Thyroid gland (tissue), 4 donors: Measurements from ENCODE around the gene ARHGAP15. TPM values are rescaled to one million over a fixed set of nuclear protein-coding genes. Genes with fewer than 3 reads are reported as not detected.

Source experiments
- DNase-seq, 2 donors: peaks; one replicate each; pipeline ENCODE4 v3.0.0-alpha.2; 2019
- H3K27ac ChIP-seq, 3 donors: fragments of 200-600 bp; sonication (generic); 1 replicate in 2 of 3; 2 replicates in 1 of 3; pipeline ENCODE4 v1.5.1; 2016 to 2019; ENCODE audit warnings: mild to moderate bottlenecking in 1 of 3, moderate library complexity in 1 of 3
- H3K27me3 ChIP-seq: fragments of 200-600 bp; sonication (generic); one replicate; pipeline ENCODE4 v1.5.1; 2019
- H3K36me3 ChIP-seq, 2 donors: fragments of 200-600 bp; sonication (generic); one replicate each; pipeline ENCODE4 v1.5.1; 2016 to 2019
- H3K4me1 ChIP-seq, 2 donors: fragments of 200-600 bp; sonication (generic); one replicate each; pipeline ENCODE4 v1.5.1; 2017 to 2019
- H3K4me3 ChIP-seq, 3 donors: fragments of 200-600 bp; sonication (generic); replicated peaks in 1 of 3; 1 replicate in 2 of 3; 2 replicates in 1 of 3; pipeline ENCODE4 v1.5.1; 2016; ENCODE audit warnings: mild to moderate bottlenecking in 1 of 3
- H3K9me3 ChIP-seq: fragments of 200-600 bp; sonication (generic); one replicate; pipeline ENCODE4 v1.5.1; 2017
- POLR2A ChIP-seq, 2 donors: fragments of 450-650 bp; IDR thresholded peaks; one replicate each; pipeline ENCODE4 v1.6.1; 2017; ENCODE audit warnings: antibody characterized with exemption in 2 of 2, mild to moderate bottlenecking in 2 of 2, moderate library complexity in 1 of 2
- WGBS, 2 donors: methylation state at CpG; one replicate each; pipeline ENCODE4 v1.1.5; 2017; 5-methylcytosine and 5-hydroxymethylcytosine counted together
- intact Hi-C: fragments of 100-400 bp; cut with DNase I; formaldehyde crosslinking; loops from one replicate; pipeline ENCODE4 v1.15.1; 2023
- total RNA-seq, 4 donors: library from RNA; depleted of rRNA; stranded (reverse); fragments of >200 nt; gene quantifications; one replicate each; pipeline ENCODE4 v1.2.3, GENCODE V29; 2016
- TF ChIP-seq, protein P1 (sequence below), 6 experiments: fragments of 200-600 bp in 3 of 6; fragments of 450-650 bp in 3 of 6; sonication (generic) in 3 of 6; IDR thresholded peaks; one replicate each; pipeline ENCODE4 v1.5.1; 2016 to 2019; ENCODE audit warnings: antibody characterized with exemption in 6 of 6, mild to moderate bottlenecking in 2 of 6, inconsistent platforms in 1 of 6, moderate library complexity in 1 of 6

Gene ARHGAP15
- total RNA-seq, 4 donors from 2014 or later, result 9.8 to 24.4 (median 11.9) TPM

DNA sequence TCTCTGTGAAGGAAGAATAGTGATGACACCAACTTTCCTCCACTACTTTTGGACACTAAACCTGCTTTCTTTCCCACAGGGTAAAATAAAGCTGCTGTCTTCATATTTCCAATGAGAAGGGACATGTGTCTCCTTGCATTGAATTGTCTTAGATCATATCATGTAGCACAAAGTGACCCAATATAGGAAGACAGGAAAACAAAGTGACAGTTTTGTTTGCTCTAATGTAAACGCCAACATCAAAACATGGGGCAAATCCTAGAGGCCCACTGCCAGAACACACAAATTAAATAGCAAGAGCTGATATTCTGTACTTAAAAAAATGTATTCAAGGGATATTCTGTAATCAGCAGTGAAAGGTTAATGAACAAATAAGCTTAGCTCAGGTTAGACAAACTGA lies 36.1 kb downstream of the ARHGAP15 start:
- Histone ChIP-seq H3K36me3 (no peaks in the 10 kb centered on the region), H3K4me3 (no peak overlapping the region), H3K27me3 (no peaks in the 10 kb centered on the region), H3K27ac (no peak overlapping the region), H3K4me1 (no peaks in the 10 kb centered on the region), H3K9me3 (no peaks in the 10 kb centered on the region)
- no peak for DNase-seq
- 84 to 91% methylated on average over 1 of the region's 1 CpG for WGBS, 2 donors
- intact Hi-C loops, result no loop called here
- no peak for TF ChIP-seq POLR2A (IDR thresholded peaks at IDR 0.05)
- TF ChIP-seq, protein P1, sequence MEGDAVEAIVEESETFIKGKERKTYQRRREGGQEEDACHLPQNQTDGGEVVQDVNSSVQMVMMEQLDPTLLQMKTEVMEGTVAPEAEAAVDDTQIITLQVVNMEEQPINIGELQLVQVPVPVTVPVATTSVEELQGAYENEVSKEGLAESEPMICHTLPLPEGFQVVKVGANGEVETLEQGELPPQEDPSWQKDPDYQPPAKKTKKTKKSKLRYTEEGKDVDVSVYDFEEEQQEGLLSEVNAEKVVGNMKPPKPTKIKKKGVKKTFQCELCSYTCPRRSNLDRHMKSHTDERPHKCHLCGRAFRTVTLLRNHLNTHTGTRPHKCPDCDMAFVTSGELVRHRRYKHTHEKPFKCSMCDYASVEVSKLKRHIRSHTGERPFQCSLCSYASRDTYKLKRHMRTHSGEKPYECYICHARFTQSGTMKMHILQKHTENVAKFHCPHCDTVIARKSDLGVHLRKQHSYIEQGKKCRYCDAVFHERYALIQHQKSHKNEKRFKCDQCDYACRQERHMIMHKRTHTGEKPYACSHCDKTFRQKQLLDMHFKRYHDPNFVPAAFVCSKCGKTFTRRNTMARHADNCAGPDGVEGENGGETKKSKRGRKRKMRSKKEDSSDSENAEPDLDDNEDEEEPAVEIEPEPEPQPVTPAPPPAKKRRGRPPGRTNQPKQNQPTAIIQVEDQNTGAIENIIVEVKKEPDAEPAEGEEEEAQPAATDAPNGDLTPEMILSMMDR (IDR thresholded peaks at IDR 0.05), result no peak

DNA sequence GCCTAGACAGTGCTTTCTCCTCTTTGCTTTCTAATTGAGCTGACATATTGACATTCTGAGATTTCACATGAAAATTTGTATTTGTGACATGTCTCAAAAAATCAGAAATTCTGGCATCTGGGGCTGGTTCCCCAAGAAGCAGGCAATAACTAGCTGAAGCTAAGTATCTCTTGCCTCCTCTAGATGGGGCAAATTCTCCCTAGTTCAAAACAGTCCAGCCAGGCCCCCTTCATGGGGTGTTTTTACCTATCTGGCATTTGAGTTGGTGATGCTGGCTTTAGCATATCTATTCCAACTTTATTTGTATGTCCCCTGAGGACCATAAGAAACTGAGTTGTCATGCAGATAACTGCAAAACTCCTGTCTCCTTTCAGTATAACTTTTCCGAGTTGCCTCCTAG lies 39.9 kb downstream of the ARHGAP15 start:
- intact Hi-C loops, result no loop called here
- Histone ChIP-seq H3K27me3 (no peaks in the 10 kb centered on the region), H3K27ac (no peak overlapping the region), H3K9me3 (no peaks in the 10 kb centered on the region), H3K36me3 (no peaks in the 10 kb centered on the region), H3K4me3 (no peak overlapping the region), H3K4me1 (no peaks in the 10 kb centered on the region)
- DNase-seq, result no peak
- WGBS, 2 donors, result 96 to 97% methylated on average over 1 of the region's 1 CpG
- no peak for TF ChIP-seq POLR2A (IDR thresholded peaks at IDR 0.05)
- TF ChIP-seq, protein P1 (IDR thresholded peaks at IDR 0.05), result no peak

DNA sequence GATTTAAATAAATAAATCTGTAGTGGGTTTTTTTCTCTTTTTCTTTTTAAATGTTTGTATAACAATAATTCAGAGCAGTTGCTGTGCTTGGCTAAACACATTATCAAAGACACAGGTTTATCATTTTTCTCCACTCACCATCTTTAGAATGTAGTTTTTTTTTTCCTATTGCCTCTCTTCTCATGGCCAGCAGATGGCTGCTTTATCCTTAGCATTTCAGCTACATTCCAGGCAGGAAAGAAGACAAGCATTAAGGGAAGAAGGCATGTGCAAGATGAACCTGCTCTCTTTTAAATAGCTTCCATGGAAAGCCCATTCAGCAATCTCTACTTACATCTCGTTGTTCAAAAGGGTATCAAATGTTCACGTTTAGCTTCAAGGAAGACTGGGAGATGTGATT lies 42.6 kb downstream of the ARHGAP15 start:
- intact Hi-C loops, result no loop called here
- H3K4me1 ChIP-seq, result no peaks in the 10 kb centered on the region

DNA sequence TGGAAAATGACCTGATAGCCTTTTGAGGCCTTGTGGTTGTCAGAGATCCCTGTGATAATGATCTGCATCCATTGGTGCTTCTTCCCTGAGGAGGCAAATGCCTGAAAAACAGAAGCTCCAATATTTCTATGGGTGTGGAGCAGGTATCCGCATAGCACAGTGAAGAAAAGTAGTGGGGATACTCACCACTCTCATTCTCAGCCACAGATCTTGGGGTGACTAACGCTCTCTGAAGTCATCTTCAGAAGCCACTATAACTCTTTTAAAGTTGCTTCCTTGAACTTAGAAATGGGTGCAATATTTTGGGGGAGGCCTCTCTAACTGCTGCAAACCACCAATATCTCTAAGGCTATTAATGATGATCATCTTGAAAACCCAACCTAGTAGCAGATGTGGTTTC lies 46.2 kb downstream of the ARHGAP15 start:
- no peaks in the 10 kb centered on the region for H3K9me3 ChIP-seq
- no peak for TF ChIP-seq POLR2A (IDR thresholded peaks at IDR 0.05)
- TF ChIP-seq, protein P1 (IDR thresholded peaks at IDR 0.05), result no peak
- intact Hi-C loops, result no loop called here
- DNase-seq, result no peak
- no peak overlapping the region for H3K27ac ChIP-seq
- no peaks in the 10 kb centered on the region for H3K27me3 ChIP-seq
- H3K36me3 ChIP-seq, result no peaks in the 10 kb centered on the region
- no peaks in the 10 kb centered on the region for H3K4me1 ChIP-seq
- 93 to 100% methylated on average over 2 of the region's 2 CpGs for WGBS, 2 donors
- no peak overlapping the region for H3K4me3 ChIP-seq

More for the DNA sequence above, 42.6 kb downstream of the ARHGAP15 start:
- 33 to 39% methylated on average over 2 of the region's 2 CpGs for WGBS, 2 donors
- TF ChIP-seq POLR2A (IDR thresholded peaks at IDR 0.05), result no peak
- TF ChIP-seq, protein P1 (IDR thresholded peaks at IDR 0.05), result peak in 2 of 6 experiments; percentile 25 to 30
- no peaks in the 10 kb centered on the region for H3K27me3 ChIP-seq
- no peak overlapping the region for H3K27ac ChIP-seq
- H3K4me3 ChIP-seq, result no peak overlapping the region
- no peaks in the 10 kb centered on the region for H3K36me3 ChIP-seq
- no peak for DNase-seq
- H3K9me3 ChIP-seq, result no peaks in the 10 kb centered on the region

DNA sequence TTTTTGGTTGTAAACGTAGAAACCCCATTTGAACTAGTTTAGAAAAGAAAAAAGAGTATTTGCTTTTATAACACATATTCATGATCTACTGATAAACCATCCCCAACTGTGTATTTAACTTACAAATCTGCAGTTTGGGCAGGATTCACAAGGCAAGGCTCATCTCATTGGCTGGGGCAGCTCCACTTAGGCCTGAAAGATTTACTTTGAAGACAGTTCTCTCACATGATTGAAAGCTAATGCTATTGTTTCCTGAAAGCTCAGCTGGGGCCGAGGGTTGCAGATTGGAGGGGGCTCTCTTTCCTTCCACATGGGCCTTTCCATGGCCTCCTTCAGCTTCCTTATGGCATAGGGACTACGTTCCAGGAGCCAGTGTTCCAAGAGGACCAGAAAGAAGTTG lies 47.4 kb downstream of the ARHGAP15 start:
- no peaks in the 10 kb centered on the region for H3K36me3 ChIP-seq
- H3K9me3 ChIP-seq, result no peaks in the 10 kb centered on the region
- 68 to 71% methylated on average over 3 of the region's 3 CpGs for WGBS, 2 donors
- H3K4me3 ChIP-seq, result no peak overlapping the region
- DNase-seq, result no peak
- H3K27me3 ChIP-seq, result no peaks in the 10 kb centered on the region
- TF ChIP-seq, protein P1 (IDR thresholded peaks at IDR 0.05), result no peak
- TF ChIP-seq POLR2A (IDR thresholded peaks at IDR 0.05), result no peak
- H3K27ac ChIP-seq, result no peak overlapping the region
- no peaks in the 10 kb centered on the region for H3K4me1 ChIP-seq
- intact Hi-C loops, result no loop called here
